ENCODE measurements around the gene N4BP3. TPM values are rescaled to one million over a fixed set of nuclear protein-coding genes. Genes with fewer than 3 reads are reported as not detected.

Gene N4BP3
- total RNA-seq, 1 experiment from 2014 or later = 0.12 TPM

- DNase-seq (ENCODE audit: low read depth) = no peak
These were observed 14.6 kb upstream of the N4BP3 start for GRCh38 chr5:178098685-178099084.

GRCh38 chr5:178103612-178104011 is 9.7 kb upstream of the N4BP3 start:
- DNase-seq (ENCODE audit: low read depth) = no peak

GRCh38 chr5:178104492-178104891 is 8.8 kb upstream of the N4BP3 start:
- DNase-seq (ENCODE audit: low read depth) = no peak

GRCh38 chr5:178106086-178106485 is 7.2 kb upstream of the N4BP3 start:
- no peak for DNase-seq (ENCODE audit: low read depth)

- DNase-seq (ENCODE audit: low read depth) = no peak
These were observed 6.6 kb upstream of the N4BP3 start for GRCh38 chr5:178106556-178107239.

- no peak for DNase-seq (ENCODE audit: low read depth)
These were observed 5.5 kb upstream of the N4BP3 start for GRCh38 chr5:178107756-178108310.

GRCh38 chr5:178108446-178108845 is 4.9 kb upstream of the N4BP3 start:
- no peak for DNase-seq (ENCODE audit: low read depth)

GRCh38 chr5:178108966-178109365 is 4.4 kb upstream of the N4BP3 start:
- no peak for DNase-seq (ENCODE audit: low read depth)

- no peak for DNase-seq (ENCODE audit: low read depth)
These were observed 2.8 kb upstream of the N4BP3 start for GRCh38 chr5:178110511-178110910.

- no peak for DNase-seq (ENCODE audit: low read depth)
These were observed 1.4 kb upstream of the N4BP3 start for GRCh38 chr5:178111925-178112324.

GRCh38 chr5:178112545-178112944 is 787 bp upstream of the N4BP3 start:
- no peak for DNase-seq (ENCODE audit: low read depth)

GRCh38 chr5:178113841-178114324 is 551 bp downstream of the N4BP3 start:
- no peak for DNase-seq (ENCODE audit: low read depth)

GRCh38 chr5:178114325-178115135 is 1.2 kb downstream of the N4BP3 start:
- DNase-seq (ENCODE audit: low read depth) = no peak

GRCh38 chr5:178115136-178115813 is 1.9 kb downstream of the N4BP3 start:
- no peak for DNase-seq (ENCODE audit: low read depth)

- no peak for DNase-seq (ENCODE audit: low read depth)
These were observed 2.4 kb downstream of the N4BP3 start for GRCh38 chr5:178115814-178116142.

GRCh38 chr5:178116143-178116885 is 3.0 kb downstream of the N4BP3 start:
- DNase-seq (ENCODE audit: low read depth) = peak; percentile 24

GRCh38 chr5:178117923-178118701 is 4.8 kb downstream of the N4BP3 start:
- DNase-seq (ENCODE audit: low read depth) = no peak

GRCh38 chr5:178119915-178120606 is 6.7 kb downstream of the N4BP3 start:
- DNase-seq (ENCODE audit: low read depth) = no peak

- DNase-seq (ENCODE audit: low read depth) = no peak
These were observed 7.5 kb downstream of the N4BP3 start for GRCh38 chr5:178120607-178121357.

Data from RPMI7951 (cell line).